ENCODE results near the gene LARGE2.
"Not testable (repeated sequence)": the region's sequence is repeated elsewhere in the genome, so short reads cannot be mapped to it uniquely, and the experiment has no call there.

DNA sequence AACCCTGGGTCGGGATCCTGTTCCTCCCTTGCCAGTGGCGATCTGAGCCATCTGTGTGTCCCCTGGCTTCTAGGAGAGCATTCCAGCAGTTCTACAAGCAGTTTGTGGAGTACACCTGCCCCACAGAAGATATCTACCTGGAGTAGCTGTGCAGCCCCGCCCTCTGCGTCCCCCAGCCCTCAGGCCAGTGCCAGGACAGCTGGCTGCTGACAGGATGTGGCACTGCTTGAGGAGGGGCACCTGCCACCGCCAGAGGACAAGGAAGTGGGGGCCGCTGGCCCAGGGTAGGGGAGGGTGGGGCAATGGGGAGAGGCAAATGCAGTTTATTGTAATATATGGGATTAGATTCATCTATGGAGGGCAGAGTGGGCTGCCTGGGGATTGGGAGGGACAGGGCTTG lies 16.9 kb upstream of the LARGE2 start:
- TF ChIP-seq, protein P1, sequence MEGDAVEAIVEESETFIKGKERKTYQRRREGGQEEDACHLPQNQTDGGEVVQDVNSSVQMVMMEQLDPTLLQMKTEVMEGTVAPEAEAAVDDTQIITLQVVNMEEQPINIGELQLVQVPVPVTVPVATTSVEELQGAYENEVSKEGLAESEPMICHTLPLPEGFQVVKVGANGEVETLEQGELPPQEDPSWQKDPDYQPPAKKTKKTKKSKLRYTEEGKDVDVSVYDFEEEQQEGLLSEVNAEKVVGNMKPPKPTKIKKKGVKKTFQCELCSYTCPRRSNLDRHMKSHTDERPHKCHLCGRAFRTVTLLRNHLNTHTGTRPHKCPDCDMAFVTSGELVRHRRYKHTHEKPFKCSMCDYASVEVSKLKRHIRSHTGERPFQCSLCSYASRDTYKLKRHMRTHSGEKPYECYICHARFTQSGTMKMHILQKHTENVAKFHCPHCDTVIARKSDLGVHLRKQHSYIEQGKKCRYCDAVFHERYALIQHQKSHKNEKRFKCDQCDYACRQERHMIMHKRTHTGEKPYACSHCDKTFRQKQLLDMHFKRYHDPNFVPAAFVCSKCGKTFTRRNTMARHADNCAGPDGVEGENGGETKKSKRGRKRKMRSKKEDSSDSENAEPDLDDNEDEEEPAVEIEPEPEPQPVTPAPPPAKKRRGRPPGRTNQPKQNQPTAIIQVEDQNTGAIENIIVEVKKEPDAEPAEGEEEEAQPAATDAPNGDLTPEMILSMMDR (conservative IDR thresholded peaks at IDR 0.05; ENCODE audit: low read depth, low read length), result not testable (repeated sequence)
- not testable (repeated sequence) for TF ChIP-seq EZH2 (IDR thresholded peaks at IDR 0.05; ENCODE audit: low read length, unreplicated experiment); EZH2phosphoT487 (IDR thresholded peaks at IDR 0.05; ENCODE audit: borderline replicate concordance, low read length)
